HCEC 1CT (cell line): Measurements from ENCODE around the gene NKAIN2.
"Not testable (repeated sequence)": the region's sequence is repeated elsewhere in the genome, so short reads cannot be mapped to it uniquely, and the experiment has no call there.

ENCODE experiments used
- DNase-seq: peaks from one replicate; pipeline ENCODE4 v3.0.0-alpha.2; 2017

The NKAIN2 gene

DNA sequence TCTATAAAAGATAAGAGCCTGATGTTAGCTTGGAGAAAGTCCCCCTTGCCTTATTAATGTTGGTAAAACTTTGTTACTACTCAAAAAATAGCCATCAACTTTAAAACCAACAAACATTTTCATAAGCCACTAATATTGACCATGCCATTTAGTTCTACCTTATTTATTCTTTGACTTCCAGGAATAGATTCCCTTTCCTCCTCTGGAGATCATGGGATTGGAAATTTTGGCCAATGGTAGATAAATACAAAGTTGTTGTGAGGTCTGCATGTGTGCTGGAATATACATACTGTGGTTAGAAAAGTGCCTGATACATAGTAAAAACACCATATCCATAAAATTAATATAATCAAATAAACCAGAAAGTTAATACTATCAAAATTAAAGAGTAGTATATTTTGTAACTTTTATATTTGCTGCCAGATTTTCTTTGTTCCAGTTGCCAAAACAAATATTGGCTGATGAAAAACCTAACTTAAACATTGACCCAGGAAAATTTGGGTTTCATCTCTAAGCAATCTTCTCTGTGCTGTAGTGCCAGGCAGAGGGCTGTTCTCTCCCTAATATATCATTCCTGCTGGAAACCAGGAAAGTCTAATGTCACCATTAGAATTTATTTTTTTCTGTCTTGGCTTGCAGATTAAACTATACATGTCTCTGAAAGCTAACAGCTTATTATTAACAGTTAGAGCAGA is 169.1 kb downstream of the NKAIN2 start:
- DNase-seq = no peak

DNA sequence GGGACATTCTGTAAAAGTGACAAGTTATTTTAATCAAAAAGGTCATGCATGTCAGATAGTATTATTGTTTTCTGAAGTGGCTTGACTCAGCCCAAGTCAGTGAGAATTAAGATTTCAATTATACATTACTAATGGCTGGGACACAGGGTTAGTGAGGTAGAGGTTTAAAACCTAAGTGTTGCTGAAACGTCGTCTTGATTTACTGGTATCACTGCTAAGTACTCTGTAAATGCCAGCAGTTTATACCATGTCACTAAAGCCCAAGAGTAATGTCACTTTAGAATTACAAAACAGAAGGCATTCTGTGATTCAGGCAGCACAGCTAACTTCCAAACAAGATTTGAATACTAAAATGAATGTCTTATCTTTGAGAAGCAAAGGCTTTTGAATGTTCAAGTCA is 176.6 kb downstream of the NKAIN2 start:
- DNase-seq = no peak

DNA sequence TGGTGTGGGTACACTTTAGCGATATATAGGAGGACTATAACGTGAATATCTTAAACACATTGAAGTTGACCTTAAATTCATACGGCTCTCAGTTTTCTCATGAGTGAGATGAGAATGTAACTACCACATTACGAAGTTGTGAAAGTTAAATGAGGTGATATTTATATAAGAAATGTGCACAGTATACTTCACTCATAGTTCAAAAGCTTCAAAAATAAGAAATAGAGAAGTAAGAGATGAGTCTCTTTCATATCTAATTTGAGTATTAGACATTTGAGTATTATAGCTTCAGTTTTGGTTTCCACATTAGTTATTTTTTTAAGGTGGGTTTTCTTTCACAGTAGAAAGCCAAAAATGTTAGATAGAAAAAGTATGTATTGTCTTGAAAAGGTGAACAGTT is 183.3 kb downstream of the NKAIN2 start:
- DNase-seq = no peak

DNA sequence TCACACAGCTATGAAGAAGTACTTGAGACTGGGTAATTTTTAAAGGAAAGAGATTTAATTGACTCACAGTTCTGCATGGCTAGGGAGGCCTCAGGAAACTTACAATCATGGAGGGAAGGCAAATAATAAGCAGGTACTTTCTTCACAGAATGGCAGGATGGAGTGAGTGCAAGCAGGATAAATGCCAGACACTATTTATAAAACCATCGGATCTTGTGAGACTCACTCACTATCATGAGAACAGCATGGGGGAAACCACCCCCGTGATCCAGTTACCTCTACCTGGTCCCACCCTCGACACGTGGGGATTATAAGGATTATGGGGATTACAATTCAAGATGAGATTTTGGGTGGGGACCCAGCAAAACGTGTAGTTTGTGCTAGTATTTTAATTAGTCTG is 186.3 kb downstream of the NKAIN2 start:
- not testable (repeated sequence) for DNase-seq

DNA sequence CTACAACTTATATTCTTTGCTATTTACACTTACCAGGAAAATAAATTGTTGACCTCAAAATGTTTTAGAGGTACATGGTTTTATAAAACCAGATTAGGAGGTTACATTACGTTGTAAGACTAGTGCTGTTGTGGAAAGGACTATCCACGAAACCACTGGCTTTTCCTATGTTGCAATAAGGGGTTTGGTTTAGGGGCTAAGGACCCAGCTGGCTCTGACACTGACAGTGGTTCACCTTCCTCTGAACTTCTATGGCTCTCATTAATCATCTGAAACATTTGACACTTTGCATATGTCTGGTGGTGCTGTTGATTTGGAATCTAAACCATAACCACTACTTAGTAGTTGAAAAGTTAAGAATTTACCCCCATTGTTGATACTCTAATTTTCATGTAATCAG is 186.7 kb downstream of the NKAIN2 start:
- DNase-seq = no peak

DNA sequence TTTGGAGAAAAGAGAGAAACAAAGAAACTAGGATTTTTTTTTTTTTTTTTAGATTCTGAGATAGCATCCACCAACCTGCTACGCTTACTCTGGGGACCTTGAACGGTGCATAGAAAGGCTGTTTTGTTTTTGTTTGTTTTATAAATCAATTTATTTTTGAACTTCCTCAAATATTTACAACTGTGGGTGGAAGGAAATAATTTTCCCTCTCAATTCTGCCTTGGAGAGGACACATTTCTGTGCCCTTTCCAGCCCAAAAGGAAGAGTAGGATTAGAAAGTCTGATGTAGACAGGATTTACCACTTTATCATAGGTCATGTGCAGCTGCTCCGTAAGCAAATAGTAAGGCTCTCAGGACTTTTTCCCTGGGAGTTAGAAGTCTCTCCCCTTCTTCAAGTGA is 190.5 kb downstream of the NKAIN2 start:
- no peak for DNase-seq

DNA sequence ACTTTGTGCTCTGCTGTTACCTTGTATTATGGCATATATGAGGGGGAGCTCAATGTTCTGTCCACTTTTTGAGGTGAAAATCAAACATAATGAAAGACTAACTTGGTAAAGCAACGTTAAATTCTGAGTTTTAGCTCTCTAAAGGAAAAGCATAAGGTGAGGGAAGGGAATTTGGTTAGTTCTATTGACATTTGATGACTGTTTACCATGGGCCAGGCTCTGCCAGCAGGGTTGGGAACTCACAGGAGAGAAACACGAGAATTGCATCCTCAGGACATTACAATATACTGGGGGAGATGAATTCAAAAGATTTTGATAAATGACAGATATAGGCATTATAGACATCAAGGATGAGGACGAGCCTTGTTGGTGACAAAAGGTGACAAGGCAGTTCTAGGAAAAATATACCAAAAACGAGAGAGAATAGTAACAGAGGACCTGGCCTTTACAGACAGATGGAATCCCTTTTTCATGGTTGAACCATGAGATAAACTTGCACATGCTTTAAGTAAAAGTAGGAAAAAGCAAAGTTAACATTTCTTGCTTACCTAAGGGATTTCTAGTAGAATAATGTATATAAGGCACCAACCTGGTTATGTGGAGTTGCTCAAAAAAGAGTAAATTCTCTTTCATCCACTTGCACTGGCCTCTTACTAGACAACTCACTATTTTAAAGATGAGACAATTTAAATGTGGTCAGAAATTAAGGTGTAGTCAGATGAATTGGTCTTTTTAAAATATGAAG is 191.4 kb downstream of the NKAIN2 start:
- DNase-seq = no peak

DNA sequence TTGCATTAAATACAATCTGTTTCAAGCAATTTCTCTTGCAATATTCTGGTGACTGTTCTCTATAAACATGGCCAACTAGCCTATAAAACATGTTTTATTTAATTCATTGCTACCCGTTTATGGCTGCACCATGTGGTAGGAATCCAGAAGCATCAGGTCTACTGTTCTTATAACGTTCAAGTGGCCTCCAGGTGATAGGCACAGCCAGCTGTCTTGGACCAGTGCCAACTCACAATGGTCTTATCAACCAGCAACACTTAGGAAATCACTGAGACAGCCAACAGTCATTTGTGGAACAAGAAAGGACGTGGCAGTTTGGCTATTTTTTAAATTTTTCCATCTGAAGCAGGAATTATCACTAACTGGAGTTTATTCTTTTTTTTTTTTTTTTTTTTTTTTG is 193.6 kb downstream of the NKAIN2 start:
- no peak for DNase-seq

DNA sequence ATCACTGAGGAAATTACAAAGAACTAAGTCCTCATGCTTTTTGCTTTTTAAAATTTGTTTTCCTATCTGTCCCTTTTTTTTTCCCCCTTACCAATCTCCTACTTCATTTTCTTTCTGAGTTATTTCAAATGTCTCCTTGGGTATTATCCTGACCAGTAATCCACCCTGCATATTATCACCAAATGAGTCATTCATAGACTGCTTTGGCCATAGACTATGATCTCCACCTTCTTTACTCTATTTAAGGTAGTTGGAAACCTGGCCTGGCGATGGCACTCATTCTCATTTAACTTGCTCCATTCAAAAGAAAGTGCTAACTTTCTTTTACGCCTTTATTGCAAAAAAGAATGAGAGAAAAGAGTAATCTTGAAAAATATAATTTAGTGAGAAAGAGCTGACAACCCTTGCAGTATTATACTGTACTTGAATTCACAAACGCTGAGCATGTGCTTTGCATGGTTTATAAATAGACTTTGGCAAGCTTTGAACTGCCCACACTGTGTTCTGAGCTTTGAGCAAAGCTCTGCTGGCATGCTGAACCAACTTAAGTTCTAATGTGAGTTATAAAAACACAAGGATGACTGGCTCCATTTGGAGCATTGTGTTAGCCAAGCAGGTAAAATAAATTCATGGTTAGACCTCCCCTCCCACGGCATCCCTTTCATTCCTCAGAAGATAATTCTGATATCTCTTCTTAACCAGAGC is 198.9 kb downstream of the NKAIN2 start:
- DNase-seq = no peak

DNA sequence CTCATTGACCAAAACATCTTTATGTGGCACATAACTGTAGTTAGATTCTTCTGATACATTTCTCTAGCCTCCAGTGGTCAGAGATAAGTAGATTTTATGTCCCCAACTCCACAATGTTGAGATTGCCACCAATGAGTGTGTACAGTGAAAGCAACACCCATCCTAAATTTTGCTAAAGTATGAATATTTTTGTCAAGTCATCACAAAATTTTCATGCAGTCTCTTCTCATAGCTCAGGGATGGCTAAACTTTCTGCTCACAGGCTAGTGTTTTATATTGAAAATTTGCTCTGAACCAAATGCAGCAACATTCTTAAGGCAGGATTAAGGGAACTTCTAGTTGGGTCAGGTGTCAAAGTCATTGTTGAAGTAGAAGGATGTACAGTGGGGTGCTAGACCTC is 203.6 kb downstream of the NKAIN2 start:
- no peak for DNase-seq

DNA sequence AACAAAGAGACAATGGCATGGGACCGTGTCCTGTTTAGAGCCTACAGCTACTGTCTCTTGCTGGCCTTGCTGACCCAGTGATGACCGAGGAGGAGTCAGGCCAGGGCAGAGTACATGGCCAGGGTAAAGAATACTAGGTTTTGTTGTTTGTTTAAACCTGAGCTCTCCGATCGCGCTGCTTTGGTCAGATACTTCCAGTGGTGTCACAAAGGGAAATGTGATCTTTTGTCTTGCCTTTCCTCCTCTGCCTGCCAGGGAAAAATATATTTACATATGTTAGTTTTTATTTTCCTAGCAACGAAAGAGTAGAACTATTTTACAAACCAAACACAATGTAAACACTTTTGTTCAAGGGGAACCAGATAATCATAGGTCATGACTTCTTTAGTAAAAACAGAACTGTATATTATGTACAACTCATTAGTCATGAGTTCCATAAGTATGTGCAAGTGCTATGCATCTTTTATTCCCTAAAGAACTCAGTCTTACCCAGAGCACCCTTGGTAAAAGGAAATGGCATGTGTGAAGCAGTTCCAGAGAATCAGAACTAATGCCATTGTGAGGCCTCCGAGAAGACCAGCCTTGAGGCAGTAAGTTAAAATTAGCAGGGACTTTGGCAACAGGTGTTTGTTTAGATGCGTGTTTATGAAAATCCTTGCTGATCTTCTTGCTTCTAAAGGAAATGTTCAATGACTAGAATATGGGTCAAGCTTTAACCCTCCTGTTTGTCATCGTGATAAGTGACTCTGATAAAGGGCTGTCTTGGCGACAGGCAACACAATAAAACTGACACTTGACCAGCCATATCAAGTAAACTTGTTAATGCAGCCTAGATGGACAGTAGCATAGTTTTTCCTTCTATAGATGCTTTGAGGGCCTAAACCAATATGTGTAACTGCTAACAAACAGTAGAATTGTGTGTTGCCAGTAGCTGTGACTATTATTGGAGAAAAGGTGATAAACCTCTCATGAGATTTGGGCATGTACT is 204.6 kb downstream of the NKAIN2 start:
- no peak for DNase-seq

DNA sequence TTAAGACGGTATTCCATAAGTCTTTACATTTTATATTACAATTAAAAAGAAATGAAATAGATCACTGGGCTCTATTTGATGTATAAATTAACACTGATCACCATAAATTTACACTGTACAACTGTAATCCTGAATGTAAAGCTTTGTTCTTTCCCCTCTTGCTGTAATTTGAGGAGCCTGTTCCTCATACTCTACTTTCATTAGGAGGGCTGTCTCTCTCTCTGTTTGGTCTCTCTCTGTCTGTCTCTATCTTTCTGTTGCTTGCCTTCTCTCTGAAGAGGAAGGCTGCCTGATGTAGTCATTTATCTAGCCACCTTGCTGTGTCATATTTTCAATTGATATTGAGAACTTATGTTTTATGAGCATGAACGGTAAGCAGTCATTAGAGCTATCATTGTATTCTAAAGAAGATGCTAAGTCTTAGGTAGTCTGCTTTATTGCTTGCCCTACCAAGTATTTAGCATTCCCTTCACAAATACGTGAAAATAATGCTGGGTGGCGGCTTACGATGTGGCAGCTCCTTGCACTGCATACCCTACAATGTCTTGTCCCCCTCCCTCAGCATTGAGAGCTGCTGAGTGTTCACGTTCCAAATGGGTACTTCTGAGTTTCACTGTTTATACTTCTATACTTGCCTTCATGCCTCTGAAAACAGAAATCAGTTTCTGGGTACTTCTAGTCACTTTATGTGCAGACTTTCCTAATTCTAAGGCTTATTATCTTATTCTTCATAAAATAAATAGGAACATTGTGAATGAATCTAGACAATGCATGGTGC is 205.5 kb downstream of the NKAIN2 start:
- DNase-seq = no peak

DNA sequence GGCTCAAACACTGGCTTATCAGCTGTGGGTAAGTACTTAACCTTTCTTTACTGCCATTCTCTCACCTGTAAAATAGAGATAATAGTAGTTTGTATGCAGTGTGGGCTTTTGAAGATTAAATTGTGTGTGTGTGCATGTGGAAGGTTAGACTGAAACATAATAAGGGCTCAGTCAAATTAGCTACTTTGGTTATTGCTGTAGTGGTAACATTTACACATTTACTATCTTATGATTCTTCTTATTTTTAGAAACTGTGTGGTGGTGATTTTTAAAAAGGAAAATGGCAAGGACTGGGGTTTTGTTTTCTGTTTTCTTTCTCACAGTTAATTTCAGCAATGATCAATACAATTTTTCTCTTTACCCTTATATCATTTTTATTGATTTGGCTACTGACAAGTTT is 206.9 kb downstream of the NKAIN2 start:
- DNase-seq = no peak

DNA sequence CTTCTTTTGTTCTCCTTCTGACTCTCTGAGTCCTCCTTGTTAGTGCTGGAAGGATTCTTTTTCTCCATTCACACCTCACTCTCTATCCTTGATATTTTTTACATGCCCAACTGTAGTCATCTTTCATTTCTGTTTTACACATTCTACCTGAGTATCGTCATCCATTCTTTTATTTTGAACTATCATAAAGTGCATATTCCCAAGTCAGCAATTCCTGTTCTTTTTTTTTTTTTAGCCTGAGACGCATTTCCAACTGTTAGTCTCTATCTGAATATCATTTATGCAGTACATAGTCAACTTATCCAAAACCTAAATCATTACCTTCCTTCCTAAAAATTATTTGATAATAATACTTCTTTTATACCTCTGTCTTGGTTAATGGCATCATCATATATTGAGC is 207.5 kb downstream of the NKAIN2 start:
- DNase-seq = no peak

DNA sequence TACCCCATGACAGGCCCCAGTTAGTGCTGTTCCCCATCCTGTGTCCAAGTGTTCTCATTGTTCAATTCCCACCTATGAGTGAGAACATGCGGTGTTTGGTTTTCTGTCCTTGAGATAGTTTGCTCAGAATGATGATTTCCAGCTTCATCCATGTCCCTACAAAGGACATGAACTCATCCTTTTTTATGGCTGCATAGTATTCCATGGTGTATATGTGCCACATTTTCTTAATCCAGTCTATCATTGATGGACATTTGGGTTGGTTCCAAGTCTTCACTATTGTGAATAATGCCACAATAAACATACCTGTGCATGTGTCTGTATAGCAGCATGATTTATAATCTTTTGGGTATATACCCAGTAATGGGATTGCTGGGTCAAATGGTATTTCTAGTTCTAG is 218.4 kb downstream of the NKAIN2 start:
- not testable (repeated sequence) for DNase-seq

DNA sequence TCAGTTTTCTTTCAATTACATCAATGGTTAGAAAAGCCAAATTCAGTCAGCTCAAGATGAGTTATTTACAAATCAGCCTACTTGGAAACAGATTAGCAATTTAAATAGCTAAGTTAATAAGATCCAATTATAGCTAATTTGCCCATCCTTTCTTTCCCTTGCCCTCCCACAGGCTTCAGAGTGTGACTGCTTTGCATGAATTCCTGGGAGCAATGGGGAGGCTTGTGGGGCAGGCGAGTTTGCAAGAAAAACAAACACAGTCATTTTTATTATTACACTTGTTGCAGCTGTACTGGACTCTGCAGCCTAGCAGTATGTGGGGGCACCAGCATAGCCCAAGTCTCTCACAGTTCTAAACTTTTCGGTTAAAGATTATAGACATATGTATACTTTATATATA is 219.0 kb downstream of the NKAIN2 start:
- no peak for DNase-seq

DNA sequence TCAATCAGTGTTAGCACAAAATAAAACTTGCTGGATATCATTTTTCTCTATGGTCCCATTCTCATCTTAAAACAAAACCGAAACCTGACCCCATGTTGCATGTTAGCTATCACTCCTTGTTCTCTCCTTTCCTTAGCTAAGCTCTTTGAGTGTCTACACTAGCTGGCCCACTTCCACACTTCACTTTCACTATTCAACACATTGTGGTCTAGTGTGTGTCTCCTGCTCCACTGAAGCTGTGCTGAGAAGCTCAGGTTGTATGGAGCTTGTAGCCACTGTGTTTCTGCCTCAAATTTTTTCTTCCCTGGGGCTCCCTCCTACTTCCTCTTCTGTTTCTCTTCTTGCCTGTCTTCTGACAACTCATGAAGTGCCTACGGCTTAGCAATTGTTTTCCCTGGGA is 223.0 kb downstream of the NKAIN2 start:
- DNase-seq = no peak

DNA sequence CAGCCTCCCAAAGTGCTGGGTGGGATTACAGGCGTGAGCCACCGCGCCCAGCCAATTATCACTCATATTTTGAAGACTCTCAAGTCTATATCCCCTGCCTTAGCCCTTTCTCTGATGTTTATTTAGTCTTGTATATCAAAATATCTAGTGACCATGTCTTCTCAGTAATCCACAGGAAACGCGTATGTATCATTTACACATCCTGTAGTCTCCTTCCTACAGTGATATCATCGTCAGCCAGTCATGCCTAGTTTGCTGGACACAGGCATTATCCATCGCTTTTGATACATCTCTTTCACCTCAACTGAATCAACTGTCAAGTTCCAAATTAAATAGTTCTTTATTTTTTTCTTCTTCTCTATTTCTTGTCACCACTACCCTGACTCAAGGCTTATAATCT is 223.7 kb downstream of the NKAIN2 start:
- no peak for DNase-seq

DNA sequence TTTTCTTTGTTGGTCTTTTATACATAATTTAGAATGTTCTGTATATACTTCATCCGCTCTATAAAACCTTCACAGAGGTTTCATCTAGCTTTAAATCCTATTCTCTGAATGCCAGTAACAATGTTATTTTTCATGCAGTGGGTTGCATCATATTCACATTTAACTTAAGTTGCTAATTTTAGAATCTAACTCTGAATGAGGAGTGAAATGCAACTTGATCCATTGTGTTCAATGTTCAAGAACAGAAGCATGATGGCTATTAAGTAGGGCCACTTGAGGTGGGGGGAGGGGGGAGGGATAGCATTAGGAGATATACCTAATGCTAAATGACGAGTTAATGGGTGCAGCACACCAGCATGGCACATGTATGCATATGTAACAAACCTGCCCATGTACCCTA is 224.5 kb downstream of the NKAIN2 start:
- no peak for DNase-seq

DNA sequence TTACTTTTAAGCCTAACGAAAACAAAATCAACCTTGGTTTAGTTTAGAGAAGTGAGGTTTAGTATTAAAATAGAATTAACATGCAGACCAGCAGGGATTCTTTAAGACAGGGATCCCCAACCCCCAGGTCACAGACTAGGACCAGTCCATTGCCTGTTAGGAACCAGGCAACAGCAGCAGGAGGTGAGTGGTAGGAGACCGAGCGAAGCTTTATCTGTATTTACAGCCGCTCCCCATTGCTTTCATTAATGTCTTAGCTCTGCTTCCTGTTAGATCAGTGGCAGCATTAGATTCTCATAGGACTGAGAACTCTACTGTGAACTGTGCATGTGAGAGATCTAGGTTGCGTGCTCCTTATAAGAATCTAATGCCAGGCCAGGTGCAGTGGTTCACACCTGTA is 225.9 kb downstream of the NKAIN2 start:
- DNase-seq = no peak

DNA sequence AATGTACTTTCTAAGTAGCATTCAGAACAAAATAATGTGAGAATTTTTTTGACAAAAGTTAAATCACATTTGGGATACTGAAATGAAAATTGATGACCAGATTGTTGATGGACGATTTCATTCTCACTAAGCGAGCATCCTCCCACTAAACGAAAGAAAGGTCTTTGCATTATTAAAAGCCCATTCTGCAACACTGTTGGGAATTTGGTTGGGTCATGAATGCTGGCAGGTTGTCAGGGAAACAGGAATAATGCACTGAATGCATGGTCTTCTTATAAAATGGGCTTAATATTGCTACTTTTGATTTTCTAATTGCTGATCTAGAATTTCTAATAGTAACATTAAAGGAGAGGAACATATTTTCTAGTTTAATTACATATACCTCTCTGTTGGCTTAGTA is 229.8 kb downstream of the NKAIN2 start:
- DNase-seq = no peak

DNA sequence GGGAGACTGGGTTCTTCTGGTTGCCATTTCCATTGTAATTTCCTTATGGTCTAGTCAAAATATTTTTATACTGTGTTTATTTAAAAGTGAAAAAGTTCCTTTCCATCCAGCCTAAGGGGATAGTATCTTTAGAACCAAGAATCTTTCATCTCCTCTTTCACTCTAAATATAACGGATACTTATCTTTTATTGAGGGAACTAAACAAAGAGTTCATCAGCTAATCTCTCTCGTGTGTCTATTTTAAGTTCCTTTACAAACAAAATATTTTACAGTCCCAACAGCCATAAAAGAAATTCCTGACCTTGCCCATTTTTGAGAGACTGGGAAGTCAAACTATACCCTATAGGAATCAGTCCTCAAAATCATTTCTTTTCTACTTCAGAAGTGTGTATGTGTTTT is 232.7 kb downstream of the NKAIN2 start:
- DNase-seq = no peak
